Activated T-cell treated with anti-CD3 and anti-CD28 coated beads, Interleukin-2, amount 50 U/mL, for 24 hours (primary cell): Measurements from ENCODE around the gene TMCC2.
"Not testable (repeated sequence)": the region's sequence is repeated elsewhere in the genome, so short reads cannot be mapped to it uniquely, and the experiment has no call there.

Source experiments
- DNase-seq: peaks from one replicate; pipeline ENCODE4 v3.0.0-alpha.2; 2020
- H3K27ac Mint-ChIP-seq: 2 replicates; pipeline ENCODE4 v1.8.0; 2020; ENCODE audit warnings: mild to moderate bottlenecking, mixed read lengths
- H3K27me3 Mint-ChIP-seq: 2 replicates; pipeline ENCODE4 v1.8.0; 2020; ENCODE audit warnings: mixed read lengths
- H3K36me3 Mint-ChIP-seq: 2 replicates; pipeline ENCODE4 v1.8.0; 2020; ENCODE audit warnings: low read depth, mixed read lengths
- H3K4me1 Mint-ChIP-seq: 2 replicates; pipeline ENCODE4 v1.8.0; 2020; ENCODE audit warnings: low read depth, mixed read lengths
- H3K4me3 Mint-ChIP-seq: 2 replicates; pipeline ENCODE4 v1.8.0; 2020; ENCODE audit warnings: mild to moderate bottlenecking, moderate library complexity, mixed read lengths
- H3K9me3 Mint-ChIP-seq: 2 replicates; pipeline ENCODE4 v1.8.0; 2020; ENCODE audit warnings: mixed read lengths

The TMCC2 gene, protein sequence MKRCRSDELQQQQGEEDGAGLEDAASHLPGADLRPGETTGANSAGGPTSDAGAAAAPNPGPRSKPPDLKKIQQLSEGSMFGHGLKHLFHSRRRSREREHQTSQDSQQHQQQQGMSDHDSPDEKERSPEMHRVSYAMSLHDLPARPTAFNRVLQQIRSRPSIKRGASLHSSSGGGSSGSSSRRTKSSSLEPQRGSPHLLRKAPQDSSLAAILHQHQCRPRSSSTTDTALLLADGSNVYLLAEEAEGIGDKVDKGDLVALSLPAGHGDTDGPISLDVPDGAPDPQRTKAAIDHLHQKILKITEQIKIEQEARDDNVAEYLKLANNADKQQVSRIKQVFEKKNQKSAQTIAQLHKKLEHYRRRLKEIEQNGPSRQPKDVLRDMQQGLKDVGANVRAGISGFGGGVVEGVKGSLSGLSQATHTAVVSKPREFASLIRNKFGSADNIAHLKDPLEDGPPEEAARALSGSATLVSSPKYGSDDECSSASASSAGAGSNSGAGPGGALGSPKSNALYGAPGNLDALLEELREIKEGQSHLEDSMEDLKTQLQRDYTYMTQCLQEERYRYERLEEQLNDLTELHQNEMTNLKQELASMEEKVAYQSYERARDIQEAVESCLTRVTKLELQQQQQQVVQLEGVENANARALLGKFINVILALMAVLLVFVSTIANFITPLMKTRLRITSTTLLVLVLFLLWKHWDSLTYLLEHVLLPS

DNA sequence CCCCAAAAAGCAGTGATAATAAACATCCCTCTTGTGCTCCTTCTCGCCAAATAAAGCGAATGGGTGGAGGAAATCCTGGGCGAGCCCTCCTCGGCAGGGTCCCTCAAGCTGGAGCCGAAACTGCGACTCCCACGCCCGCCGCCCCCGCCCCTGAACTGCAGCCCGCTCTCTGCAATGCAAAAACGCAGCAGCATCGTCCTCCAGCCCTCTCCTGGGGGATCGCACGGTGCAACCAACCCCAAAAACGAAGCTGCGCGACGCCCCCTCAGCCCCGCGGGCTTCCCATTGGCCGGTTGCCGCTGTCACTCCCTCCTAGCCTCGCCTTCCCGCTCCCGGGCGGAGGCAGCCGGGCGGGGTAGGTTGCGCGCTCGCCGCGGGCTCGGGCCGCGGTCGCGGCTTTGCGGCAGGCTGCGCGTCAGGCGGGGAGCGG, at the start of gene TMCC2:
TSS of gene TMCC2 (plus strand) at position 363 of the 430 bp plus-strand sequence. CDS start 619 bp downstream, outside the sequence.
- H3K36me3 Mint-ChIP-seq = peaks cover 5% of the 10 kb centered on the region
- H3K4me3 Mint-ChIP-seq = peak within 1 kb of the TSS; percentile 85
- peaks cover 31% of the 10 kb centered on the region for H3K27me3 Mint-ChIP-seq
- peaks cover 45% of the 10 kb centered on the region for H3K4me1 Mint-ChIP-seq
- peak within 1 kb of the TSS; percentile 86 for H3K27ac Mint-ChIP-seq
- peak; percentile 88 for DNase-seq
- no peaks in the 10 kb centered on the region for H3K9me3 Mint-ChIP-seq

DNA sequence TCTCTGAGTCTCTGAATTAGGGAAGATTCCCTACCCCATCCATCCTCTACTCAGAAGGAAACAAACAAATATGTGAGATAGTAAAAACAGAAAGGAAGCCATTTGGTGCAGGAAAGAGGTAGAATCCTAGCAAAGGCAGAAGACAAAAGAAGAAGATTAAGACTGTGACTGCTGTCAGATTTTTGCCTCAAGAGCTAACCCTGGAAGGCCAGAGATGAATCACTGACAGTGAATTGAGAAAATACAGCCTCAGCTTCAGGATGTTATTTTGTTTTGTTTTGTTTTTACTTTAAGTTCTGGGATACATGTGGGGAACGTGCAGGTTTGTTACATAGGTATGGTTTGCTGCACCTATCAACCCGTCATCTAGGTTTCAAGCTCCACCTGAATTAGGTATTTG, 47.9 kb upstream of the TMCC2 start:
- Mint-ChIP-seq H3K27me3 (no peaks in the 10 kb centered on the region), H3K27ac (peak overlapping the region; percentile 9), H3K9me3 (no peaks in the 10 kb centered on the region), H3K4me3 (no peak overlapping the region), H3K4me1 (peaks cover 40% of the 10 kb centered on the region), H3K36me3 (peaks cover 74% of the 10 kb centered on the region)
- DNase-seq = no peak

DNA sequence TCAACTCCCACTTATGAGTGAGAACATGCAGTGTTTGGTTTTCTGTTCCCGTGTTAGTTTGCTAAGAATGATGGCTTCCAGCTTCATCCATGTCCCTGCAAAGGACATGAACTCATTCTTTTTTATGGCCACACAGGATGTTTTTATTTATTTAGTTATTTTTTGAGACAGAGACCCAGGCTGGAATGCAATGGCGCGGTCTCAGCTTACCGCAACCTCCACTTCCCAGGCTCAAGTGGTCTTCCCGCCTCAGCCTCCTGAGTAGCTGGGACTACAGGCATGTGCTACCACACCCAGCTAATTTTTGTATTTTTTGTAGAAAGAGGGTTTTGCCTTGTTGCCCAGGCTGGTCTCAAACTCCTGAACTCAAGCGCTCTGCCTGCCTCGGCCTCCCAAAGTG, 47.4 kb upstream of the TMCC2 start:
- H3K27me3 Mint-ChIP-seq, H3K4me3 Mint-ChIP-seq, H3K9me3 Mint-ChIP-seq, DNase-seq: not testable (repeated sequence)
- peaks cover 40% of the 10 kb centered on the region for H3K4me1 Mint-ChIP-seq
- H3K27ac Mint-ChIP-seq = peak overlapping the region; percentile 9
- H3K36me3 Mint-ChIP-seq = peaks cover 73% of the 10 kb centered on the region

DNA sequence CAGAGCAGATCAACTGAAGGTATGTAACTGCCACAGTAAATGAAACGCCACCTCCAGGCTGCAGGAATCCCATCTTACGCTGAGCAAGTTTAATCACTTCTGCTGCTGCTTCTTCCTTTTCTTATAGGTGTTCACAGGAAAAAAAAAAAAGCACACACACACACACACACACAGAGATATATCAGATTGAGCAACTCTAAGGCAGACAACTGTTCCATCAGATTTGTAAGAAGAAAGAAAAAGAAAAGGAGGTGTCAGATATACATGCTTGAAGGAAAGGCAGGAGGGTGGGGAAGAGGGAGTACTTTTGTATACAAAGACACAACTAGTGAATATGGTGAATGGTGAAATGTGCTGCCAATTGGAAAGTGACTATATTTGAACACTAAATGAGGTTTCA, 44.8 kb upstream of the TMCC2 start:
- no peak for DNase-seq
- Mint-ChIP-seq H3K27me3 (no peaks in the 10 kb centered on the region), H3K27ac (peak overlapping the region; percentile 42), H3K36me3 (peaks cover 78% of the 10 kb centered on the region), H3K9me3 (no peaks in the 10 kb centered on the region), H3K4me1 (peaks cover 61% of the 10 kb centered on the region), H3K4me3 (no peak overlapping the region)

DNA sequence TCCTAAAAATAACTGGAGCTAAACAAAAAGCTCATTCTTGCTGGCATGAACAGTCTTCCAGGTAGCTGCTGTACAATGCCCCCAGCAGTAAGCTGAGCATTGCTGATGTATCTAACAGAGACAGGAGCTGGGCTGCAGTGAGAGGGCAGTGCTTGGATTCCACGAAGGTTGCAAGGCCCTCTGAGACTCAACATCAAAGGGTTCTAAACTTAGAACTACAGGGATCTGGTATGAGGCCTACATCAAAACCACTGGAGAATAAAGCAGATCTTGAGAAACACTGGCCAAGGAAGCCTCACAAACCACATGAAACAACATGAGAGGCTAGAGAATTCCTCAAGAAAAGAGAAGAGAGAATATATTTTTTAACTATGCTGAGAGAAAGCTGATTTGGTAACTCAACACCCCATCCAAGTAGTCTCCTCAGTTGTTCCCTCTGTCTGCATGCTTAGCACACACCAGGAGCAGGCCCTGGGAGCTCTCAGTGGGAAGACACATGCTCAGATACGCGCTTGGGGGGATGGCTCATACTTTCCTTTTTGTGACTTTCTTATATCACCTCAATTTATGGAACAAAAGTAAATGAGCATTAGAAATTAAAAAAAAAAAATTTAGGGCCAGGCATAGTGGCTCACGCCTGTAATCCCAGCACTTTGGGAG, 43.9 kb upstream of the TMCC2 start:
- Mint-ChIP-seq H3K4me3 (peak overlapping the region; percentile 3), H3K27me3 (no peaks in the 10 kb centered on the region), H3K27ac (peak overlapping the region; percentile 66), H3K9me3 (no peaks in the 10 kb centered on the region), H3K4me1 (peaks cover 66% of the 10 kb centered on the region), H3K36me3 (peaks cover 71% of the 10 kb centered on the region)
- DNase-seq = no peak

DNA sequence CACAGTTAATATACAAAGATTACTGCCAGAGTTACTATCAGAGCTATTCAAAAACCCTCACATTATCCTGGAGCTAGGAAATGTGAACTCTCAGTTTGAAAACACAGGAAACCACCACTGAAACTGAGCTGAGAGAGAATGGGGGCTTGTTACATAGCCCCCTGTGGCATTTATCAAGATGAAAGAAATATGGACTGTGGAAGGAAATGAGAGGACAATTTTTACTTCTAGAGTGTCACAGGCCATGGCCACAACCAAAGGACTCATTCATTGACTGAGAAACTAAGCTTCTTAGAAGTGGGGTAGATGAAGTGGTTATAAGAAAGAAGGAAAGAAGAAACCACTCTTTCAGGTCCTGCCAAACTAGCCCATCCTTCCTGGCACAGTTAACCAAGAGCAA, 41.6 kb upstream of the TMCC2 start:
- peaks cover 53% of the 10 kb centered on the region for H3K36me3 Mint-ChIP-seq
- no peaks in the 10 kb centered on the region for H3K9me3 Mint-ChIP-seq
- H3K4me3 Mint-ChIP-seq = no peak overlapping the region
- DNase-seq = no peak
- H3K4me1 Mint-ChIP-seq = peaks cover 74% of the 10 kb centered on the region
- no peaks in the 10 kb centered on the region for H3K27me3 Mint-ChIP-seq
- H3K27ac Mint-ChIP-seq = peak overlapping the region; percentile 85

DNA sequence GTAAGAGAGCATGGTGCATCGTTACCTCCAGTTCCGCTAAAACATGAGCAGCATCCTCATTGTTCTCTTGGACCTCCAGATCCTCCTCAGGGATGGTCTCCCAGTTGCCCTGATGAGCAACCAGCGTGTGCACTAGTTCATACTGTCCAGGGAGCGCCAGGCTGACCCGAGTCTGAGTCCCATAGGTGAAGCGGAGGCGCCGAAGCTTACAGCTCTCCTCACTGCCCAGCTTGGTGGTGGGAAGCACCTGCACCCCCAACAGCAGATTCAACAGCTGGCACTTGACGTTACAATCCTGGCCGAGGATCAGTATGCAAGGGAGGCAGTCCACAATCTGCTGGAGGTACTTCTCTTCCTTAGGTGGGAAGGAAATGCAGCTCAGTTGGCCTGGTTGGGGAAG, 40.3 kb upstream of the TMCC2 start:
- H3K9me3 Mint-ChIP-seq = no peaks in the 10 kb centered on the region
- peaks cover 84% of the 10 kb centered on the region for H3K4me1 Mint-ChIP-seq
- H3K27ac Mint-ChIP-seq = peak overlapping the region; percentile 85

DNA sequence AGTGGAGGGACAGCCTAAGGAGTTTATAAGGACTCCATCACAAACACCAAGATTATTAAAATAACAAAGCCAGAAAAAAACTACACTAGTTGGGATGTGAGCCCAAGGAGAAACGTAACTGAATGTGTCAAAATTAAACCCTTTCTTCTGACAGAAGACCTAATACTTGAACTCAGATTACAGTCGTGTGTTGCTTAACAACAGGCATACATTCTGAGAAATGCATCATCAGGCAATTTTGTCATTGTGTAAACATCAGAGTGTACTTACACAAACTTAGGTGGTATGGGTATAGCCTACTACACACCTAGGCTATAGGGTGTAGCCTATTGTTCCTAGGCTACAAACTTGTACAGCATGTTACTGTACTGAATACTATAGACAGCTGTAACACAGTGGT, 39.6 kb upstream of the TMCC2 start:
- Mint-ChIP-seq H3K4me1 (peaks cover 85% of the 10 kb centered on the region), H3K9me3 (no peaks in the 10 kb centered on the region), H3K27me3 (no peaks in the 10 kb centered on the region), H3K36me3 (peaks cover 47% of the 10 kb centered on the region), H3K4me3 (no peak overlapping the region), H3K27ac (no peak overlapping the region)
- no peak for DNase-seq

More for the DNA sequence above, 40.3 kb upstream of the TMCC2 start:
- Mint-ChIP-seq H3K4me3 (no peak overlapping the region), H3K36me3 (peaks cover 52% of the 10 kb centered on the region), H3K27me3 (no peaks in the 10 kb centered on the region)
- no peak for DNase-seq

DNA sequence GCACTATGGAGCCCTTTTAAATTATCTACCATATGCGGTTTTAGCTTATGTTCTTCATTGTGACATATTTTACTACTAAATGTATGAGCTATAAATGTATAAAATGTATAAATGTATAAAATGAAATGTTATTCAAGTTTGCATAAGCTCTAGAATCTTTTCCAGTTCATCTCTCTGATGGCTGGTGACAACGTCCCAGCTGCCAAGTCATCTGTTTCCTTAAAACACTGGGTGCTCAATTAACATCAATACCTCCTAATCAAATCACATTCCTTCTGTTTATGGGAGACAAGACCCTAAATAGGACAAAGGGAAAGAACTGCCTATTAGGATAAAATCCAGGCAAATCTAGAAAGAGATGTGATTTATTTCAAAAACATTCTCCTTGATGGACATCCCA, 39.1 kb upstream of the TMCC2 start:
- Mint-ChIP-seq H3K9me3 (no peaks in the 10 kb centered on the region), H3K4me1 (peaks cover 84% of the 10 kb centered on the region), H3K27me3 (no peaks in the 10 kb centered on the region), H3K4me3 (no peak overlapping the region), H3K27ac (no peak overlapping the region), H3K36me3 (peaks cover 45% of the 10 kb centered on the region)
- DNase-seq = no peak

DNA sequence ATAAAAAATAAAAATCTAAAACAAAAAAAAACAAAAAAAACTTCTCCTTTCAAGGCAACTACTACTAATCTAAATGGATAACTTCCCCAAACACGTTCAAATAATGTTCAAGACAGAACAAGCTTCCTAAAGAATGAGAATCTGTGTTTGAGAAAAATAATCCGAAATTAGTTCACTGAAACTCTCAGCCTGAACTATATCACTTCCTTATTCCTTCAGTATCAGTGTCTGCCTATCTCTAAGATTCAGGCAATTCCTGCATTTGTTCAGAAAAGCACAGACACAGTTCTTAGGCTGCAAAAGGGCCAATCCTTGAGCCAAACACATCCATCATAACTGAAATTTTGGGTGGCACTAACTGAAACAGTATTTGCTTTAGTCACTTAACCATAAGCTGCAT, 38.6 kb upstream of the TMCC2 start:
- H3K27ac Mint-ChIP-seq = no peak overlapping the region
- no peaks in the 10 kb centered on the region for H3K27me3 Mint-ChIP-seq
- peaks cover 83% of the 10 kb centered on the region for H3K4me1 Mint-ChIP-seq

DNA sequence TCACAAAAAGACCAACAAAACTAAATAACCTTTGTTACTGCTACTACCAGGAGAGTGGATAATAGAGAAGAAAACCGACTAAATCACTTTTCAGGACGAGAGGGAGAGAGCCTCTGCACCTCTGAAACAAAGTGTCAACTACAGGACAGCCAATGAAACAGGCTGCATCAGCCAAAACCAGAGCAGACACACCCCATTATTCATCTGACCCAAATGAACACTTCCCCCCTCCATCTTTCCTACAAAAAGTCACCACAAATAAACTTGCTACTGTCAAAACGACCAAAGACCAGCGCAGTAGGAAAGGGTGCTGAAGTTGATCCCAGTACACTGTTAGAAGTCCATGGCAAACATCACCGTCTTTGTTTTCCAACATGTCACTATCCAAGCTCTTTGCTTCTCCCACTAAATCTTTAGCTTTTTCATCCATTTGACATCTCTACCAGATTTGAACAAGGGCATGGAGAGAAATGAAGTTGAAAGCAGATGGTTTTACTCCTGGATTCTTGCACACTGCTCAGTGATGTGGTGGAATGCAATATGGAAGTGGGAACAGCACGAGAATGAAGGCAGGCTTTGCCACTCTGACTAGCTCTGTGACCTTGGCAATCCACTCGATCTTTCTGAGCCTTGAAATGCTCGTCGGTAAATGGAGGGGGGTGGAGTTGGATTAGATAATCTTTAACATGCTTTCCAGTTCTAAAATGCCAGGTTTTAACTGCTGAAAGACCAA, 36.7 kb upstream of the TMCC2 start:
- Mint-ChIP-seq H3K4me1 (peaks cover 77% of the 10 kb centered on the region), H3K36me3 (peaks cover 43% of the 10 kb centered on the region), H3K27me3 (no peaks in the 10 kb centered on the region), H3K4me3 (no peak overlapping the region), H3K27ac (no peak overlapping the region), H3K9me3 (peaks cover 3% of the 10 kb centered on the region)
- DNase-seq = no peak

More for the DNA sequence above, 38.6 kb upstream of the TMCC2 start:
- no peak overlapping the region for H3K4me3 Mint-ChIP-seq
- H3K36me3 Mint-ChIP-seq = peaks cover 44% of the 10 kb centered on the region
- H3K9me3 Mint-ChIP-seq = peaks cover 1% of the 10 kb centered on the region
- DNase-seq = no peak

DNA sequence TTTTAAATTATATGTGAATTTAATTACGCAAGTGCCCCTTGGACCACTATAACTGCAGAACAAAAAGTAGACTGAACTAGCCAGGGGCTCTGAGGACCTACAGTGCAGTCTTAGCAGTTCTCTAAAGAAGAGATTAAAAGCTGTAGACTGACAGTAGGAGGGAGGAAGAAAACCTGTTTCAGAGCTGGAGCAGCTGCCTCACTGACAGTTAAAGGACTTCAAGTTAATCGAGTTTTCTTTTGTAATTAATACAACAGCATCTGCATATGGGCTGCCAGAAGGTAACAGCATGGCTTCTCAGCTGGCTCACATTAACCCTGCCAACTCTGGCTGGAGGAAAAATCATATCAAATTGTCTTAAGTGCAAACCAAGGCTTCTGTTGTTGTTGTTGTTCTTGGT, 36.1 kb upstream of the TMCC2 start:
- Mint-ChIP-seq H3K36me3 (peaks cover 42% of the 10 kb centered on the region), H3K27me3 (no peaks in the 10 kb centered on the region), H3K9me3 (peaks cover 3% of the 10 kb centered on the region), H3K27ac (no peak overlapping the region), H3K4me3 (no peak overlapping the region), H3K4me1 (peaks cover 75% of the 10 kb centered on the region)
- DNase-seq = no peak

DNA sequence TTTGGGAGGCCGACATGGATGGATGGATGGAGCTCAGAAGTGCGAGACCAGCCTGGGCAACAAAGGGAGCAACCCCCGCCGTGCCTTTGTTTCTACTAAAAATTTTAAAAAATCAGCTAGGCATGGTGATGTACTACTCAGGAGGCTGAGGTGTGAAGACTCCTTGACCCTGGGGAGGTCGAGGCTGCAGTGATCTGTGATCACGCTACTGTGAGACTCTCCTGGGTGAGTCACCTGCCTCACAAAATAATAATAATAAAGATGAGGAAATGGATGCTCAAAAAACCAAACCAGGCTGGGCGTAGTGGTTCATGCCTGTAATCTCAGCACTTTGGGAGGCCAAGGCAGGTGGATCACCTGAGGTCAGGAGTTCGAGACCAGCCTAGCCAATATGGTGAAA, 35.5 kb upstream of the TMCC2 start:
- DNase-seq = no peak
- H3K27ac Mint-ChIP-seq = no peak overlapping the region
- peaks cover 72% of the 10 kb centered on the region for H3K4me1 Mint-ChIP-seq
- no peaks in the 10 kb centered on the region for H3K27me3 Mint-ChIP-seq
- H3K36me3 Mint-ChIP-seq = peaks cover 41% of the 10 kb centered on the region
- H3K4me3 Mint-ChIP-seq = no peak overlapping the region
- peaks cover 3% of the 10 kb centered on the region for H3K9me3 Mint-ChIP-seq
